DOHH2 (cell line): Measurements from ENCODE around the gene NPFF.

Experiments used
- H3F3A ChIP-seq: fragments of 200-600 bp; sonication (generic), shearing (Covaris generic); 2 replicates; pipeline ENCODE4 v1.6.0; 2016; ENCODE audit warnings: antibody characterized with exemption, mild to moderate bottlenecking; ENCODE audit not compliant: control insufficient read depth, insufficient read depth
- H3K27ac ChIP-seq: fragments of 200-600 bp; sonication (generic); 2 replicates; pipeline ENCODE4 v1.5.1; 2014; ENCODE audit warnings: low read depth, mild to moderate bottlenecking, low read length, moderate library complexity
- H3K27me3 ChIP-seq: fragments of 200-600 bp; sonication (generic); 2 replicates; pipeline ENCODE4 v1.6.1; 2014; ENCODE audit warnings: mild to moderate bottlenecking, low read length, mixed read lengths; ENCODE audit not compliant: control insufficient read depth
- H3K36me3 ChIP-seq: fragments of 200-600 bp; sonication (generic); 2 replicates; pipeline ENCODE4 v1.6.1; 2014; ENCODE audit warnings: mild to moderate bottlenecking, low read length, moderate library complexity, mixed read lengths; ENCODE audit not compliant: control insufficient read depth
- H3K4me1 ChIP-seq: fragments of 200-600 bp; sonication (generic); 2 replicates; pipeline ENCODE4 v1.6.1; 2014; ENCODE audit warnings: mild to moderate bottlenecking, low read length, mixed read lengths; ENCODE audit not compliant: control insufficient read depth
- H3K4me2 ChIP-seq: fragments of 200-600 bp; sonication (generic); 2 replicates; pipeline ENCODE4 v1.6.0; 2014; ENCODE audit warnings: mild to moderate bottlenecking, low read length, moderate library complexity
- H3K4me3 ChIP-seq: fragments of 200-600 bp; sonication (generic); 2 replicates; pipeline ENCODE4 v1.5.1; 2014; ENCODE audit warnings: mild to moderate bottlenecking, low read length, mixed read lengths
- H3K79me2 ChIP-seq: fragments of 200-600 bp; sonication (generic); 2 replicates; pipeline ENCODE4 v1.6.1; 2014; ENCODE audit warnings: mild to moderate bottlenecking, low read length, mixed read lengths; ENCODE audit not compliant: control insufficient read depth
- H3K9me2 ChIP-seq: fragments of 200-600 bp; sonication (generic); replicated peaks from 2 replicates; pipeline ENCODE4 v1.6.1; 2014; ENCODE audit warnings: mild to moderate bottlenecking, low read length, mixed read lengths; ENCODE audit not compliant: control insufficient read depth
- H3K9me3 ChIP-seq: fragments of 200-600 bp; sonication (generic); 2 replicates; pipeline ENCODE4 v1.6.1; 2014; ENCODE audit warnings: antibody characterized with exemption, low read length, mixed read lengths; ENCODE audit not compliant: control insufficient read depth, insufficient read depth
- H4K20me1 ChIP-seq: fragments of 200-600 bp; sonication (generic); 2 replicates; pipeline ENCODE4 v1.6.0; 2014; ENCODE audit warnings: low read depth, mild to moderate bottlenecking, antibody characterized with exemption, low read length, moderate library complexity; ENCODE audit not compliant: control insufficient read depth, insufficient read depth
- EZH2phosphoT487 ChIP-seq: fragments of 200-600 bp; sonication (generic); IDR thresholded peaks from 2 replicates; pipeline ENCODE4 v1.6.1; 2017; ENCODE audit warnings: borderline replicate concordance, mild to moderate bottlenecking, antibody characterized with exemption, low read length, moderate library complexity, mixed read lengths
- TF ChIP-seq, protein P1 (sequence below): fragments of 200-600 bp; sonication (generic); IDR thresholded peaks from one replicate; pipeline ENCODE4 v1.5.1; 2014; ENCODE audit warnings: antibody characterized with exemption, mild to moderate bottlenecking, low read depth, low read length; ENCODE audit not compliant: poor library complexity, severe bottlenecking

The NPFF gene

DNA sequence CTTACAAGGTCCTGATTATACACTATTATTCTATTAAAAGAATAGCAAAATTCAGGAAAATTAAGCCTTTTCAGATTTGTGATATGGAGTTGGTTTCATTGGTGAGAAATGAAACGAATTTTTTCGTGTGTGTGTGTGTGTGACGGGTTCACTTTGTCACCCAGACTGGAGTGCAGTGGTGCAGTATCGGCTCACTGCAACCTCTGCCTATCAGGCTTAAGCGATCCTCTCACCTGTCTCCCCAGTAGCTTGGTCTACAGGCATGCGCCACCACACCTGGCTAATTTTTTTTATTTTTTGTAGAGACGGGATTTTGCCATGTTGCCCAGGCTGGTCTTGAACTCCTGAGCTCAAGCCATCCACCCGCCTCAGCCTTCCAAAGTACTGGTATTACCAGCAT is 45.7 kb downstream of the NPFF start:
- Histone ChIP-seq H4K20me1 (peaks cover 19% of the 10 kb centered on the region), H3K4me2 (no peak overlapping the region), H3K4me1 (0 out of 2 replicates have a peak, but pooled peaks cover 3% of the 10 kb centered on the region), H3K9me3 (no peaks in the 10 kb centered on the region), H3K36me3 (peaks cover 99% of the 10 kb centered on the region), H3K9me2 (no peaks in the 10 kb centered on the region), H3K27ac (no peak overlapping the region), H3F3A (peaks cover 15% of the 10 kb centered on the region), H3K79me2 (peaks cover 95% of the 10 kb centered on the region), H3K4me3 (no peak overlapping the region), H3K27me3 (no peaks in the 10 kb centered on the region)
- no peak for TF ChIP-seq EZH2phosphoT487
- TF ChIP-seq, protein P1, sequence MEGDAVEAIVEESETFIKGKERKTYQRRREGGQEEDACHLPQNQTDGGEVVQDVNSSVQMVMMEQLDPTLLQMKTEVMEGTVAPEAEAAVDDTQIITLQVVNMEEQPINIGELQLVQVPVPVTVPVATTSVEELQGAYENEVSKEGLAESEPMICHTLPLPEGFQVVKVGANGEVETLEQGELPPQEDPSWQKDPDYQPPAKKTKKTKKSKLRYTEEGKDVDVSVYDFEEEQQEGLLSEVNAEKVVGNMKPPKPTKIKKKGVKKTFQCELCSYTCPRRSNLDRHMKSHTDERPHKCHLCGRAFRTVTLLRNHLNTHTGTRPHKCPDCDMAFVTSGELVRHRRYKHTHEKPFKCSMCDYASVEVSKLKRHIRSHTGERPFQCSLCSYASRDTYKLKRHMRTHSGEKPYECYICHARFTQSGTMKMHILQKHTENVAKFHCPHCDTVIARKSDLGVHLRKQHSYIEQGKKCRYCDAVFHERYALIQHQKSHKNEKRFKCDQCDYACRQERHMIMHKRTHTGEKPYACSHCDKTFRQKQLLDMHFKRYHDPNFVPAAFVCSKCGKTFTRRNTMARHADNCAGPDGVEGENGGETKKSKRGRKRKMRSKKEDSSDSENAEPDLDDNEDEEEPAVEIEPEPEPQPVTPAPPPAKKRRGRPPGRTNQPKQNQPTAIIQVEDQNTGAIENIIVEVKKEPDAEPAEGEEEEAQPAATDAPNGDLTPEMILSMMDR = no peak

GRCh38 chr12:53461059-53461458 is 46.2 kb downstream of the NPFF start:
- peaks cover 99% of the 10 kb centered on the region for H3K36me3 ChIP-seq
- H3K27me3 ChIP-seq = no peaks in the 10 kb centered on the region
- H3F3A ChIP-seq = peaks cover 15% of the 10 kb centered on the region
- no peaks in the 10 kb centered on the region for H3K9me2 ChIP-seq
- 0 out of 2 replicates have a peak, but pooled peaks cover 3% of the 10 kb centered on the region for H3K4me1 ChIP-seq
- no peaks in the 10 kb centered on the region for H3K9me3 ChIP-seq
- TF ChIP-seq, protein P1 = no peak
- TF ChIP-seq EZH2phosphoT487 = no peak
- peaks cover 20% of the 10 kb centered on the region for H4K20me1 ChIP-seq
- H3K4me3 ChIP-seq = no peak overlapping the region
- peaks cover 95% of the 10 kb centered on the region for H3K79me2 ChIP-seq
- H3K4me2 ChIP-seq = no peak overlapping the region
- H3K27ac ChIP-seq = no peak overlapping the region

DNA sequence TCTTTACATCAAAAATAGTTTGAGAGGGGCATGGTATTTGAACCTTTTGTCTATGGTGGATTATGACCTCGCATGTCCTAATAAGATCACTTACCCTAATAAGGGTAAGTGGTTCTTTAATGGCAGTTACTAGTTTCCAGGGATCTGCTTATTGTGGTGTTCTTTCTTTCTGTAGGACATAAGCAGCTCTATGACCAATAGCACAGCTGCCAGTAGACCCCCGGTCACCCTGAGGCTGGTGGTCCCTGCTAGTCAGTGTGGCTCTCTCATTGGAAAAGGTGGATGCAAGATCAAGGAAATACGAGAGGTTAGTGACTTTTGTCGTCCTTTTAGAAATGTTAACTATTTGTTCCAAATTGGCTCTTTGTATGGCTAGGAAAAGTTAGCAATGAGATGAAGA is 48.2 kb downstream of the NPFF start:
- H3K9me3 ChIP-seq = no peaks in the 10 kb centered on the region
- H3K79me2 ChIP-seq = peaks cover 98% of the 10 kb centered on the region
- H3K27ac ChIP-seq = no peak overlapping the region
- peaks cover 99% of the 10 kb centered on the region for H3K36me3 ChIP-seq
- H3K9me2 ChIP-seq = no peaks in the 10 kb centered on the region
- TF ChIP-seq EZH2phosphoT487 = no peak
- TF ChIP-seq, protein P1 = no peak
- peaks cover 10% of the 10 kb centered on the region for H3K4me1 ChIP-seq
- no peak overlapping the region for H3K4me2 ChIP-seq
- H3K27me3 ChIP-seq = no peaks in the 10 kb centered on the region
- H3F3A ChIP-seq = peaks cover 27% of the 10 kb centered on the region
- no peak overlapping the region for H3K4me3 ChIP-seq
- H4K20me1 ChIP-seq = peaks cover 35% of the 10 kb centered on the region
